Measurements from ENCODE around the gene IGSF23. TPM values are rescaled to one million over a fixed set of nuclear protein-coding genes. Genes with fewer than 3 reads are reported as not detected.

The IGSF23 gene
- total RNA-seq, 1 experiment from 2014 or later = not detected

- H3K4ac ChIP-seq (ENCODE audit: low read depth, low read length) = no peak overlapping the region
- no peak overlapping the region for H4K5ac ChIP-seq (ENCODE audit: insufficient read length, low read depth, low read length)
- no CpG with 5 or more reads among the region's 8 CpGs for WGBS (ENCODE audit: extremely low coverage, insufficient read length, low lambda C conversion rate)
- no peak overlapping the region for H3K4me2 ChIP-seq (ENCODE audit: insufficient read depth, insufficient read length, low read length)
- no peak overlapping the region for H3K9ac ChIP-seq (ENCODE audit: extremely low read depth, insufficient read length, low read length)
- H3K4me3 Mint-ChIP-seq = no peak overlapping the region
- no peak overlapping the region for H3K23ac ChIP-seq (ENCODE audit: insufficient read length, low read depth, low read length)
- no peak overlapping the region for H2AFZ ChIP-seq (ENCODE audit: low read length)
- no peak overlapping the region for H2BK15ac ChIP-seq (ENCODE audit: low read depth, low read length)
- no peak overlapping the region for H3K27ac ChIP-seq (ENCODE audit: insufficient read length, low read depth, low read length)
- TF ChIP-seq CTCF (conservative IDR thresholded peaks at IDR 0.05) = no peak
- DNase-seq = no peak
- H2BK20ac ChIP-seq (ENCODE audit: low read depth, low read length, poor library complexity, severe bottlenecking) = no peak overlapping the region
- no peak overlapping the region for H4K91ac ChIP-seq (ENCODE audit: insufficient read length, low read depth, low read length)
- H4K20me1 ChIP-seq (ENCODE audit: control insufficient read depth, insufficient read depth, insufficient read length) = no peaks in the 10 kb centered on the region
- peaks cover 0 to 4% (median 2%) of the 10 kb centered on the region in 3 experiments; a peak in 2 of 7 replicates for H3K36me3 Mint-ChIP-seq (ENCODE audit: insufficient read depth in 1 of 3, low read depth in 3 of 3)
- no peak overlapping the region for H3K14ac ChIP-seq (ENCODE audit: insufficient read depth, low read length)
- no peaks in the 10 kb centered on the region for H3K9me3 ChIP-seq (ENCODE audit: control insufficient read depth, low read depth, low read length)
- no peak overlapping the region for H3T11ph ChIP-seq (ENCODE audit: low read length)
- H2BK5ac ChIP-seq (ENCODE audit: insufficient read length, low read length) = no peak overlapping the region
- no peak overlapping the region for H3K56ac ChIP-seq (ENCODE audit: insufficient read length, low read depth, low read length)
- H3K4me1 ChIP-seq (ENCODE audit: insufficient read depth, low read length) = peaks cover 4% of the 10 kb centered on the region; the same call in 1 of the 2 replicates
- H3K27ac Mint-ChIP-seq = no peak overlapping the region
- no peaks in the 10 kb centered on the region for H3K23me2 ChIP-seq (ENCODE audit: insufficient read length, low read depth, low read length, poor library complexity, severe bottlenecking)
- no peak overlapping the region for H2BK120ac ChIP-seq (ENCODE audit: low read depth, low read length, poor library complexity, severe bottlenecking)
- peaks cover 36 to 39% of the 10 kb centered on the region in 2 experiments for H3K4me1 Mint-ChIP-seq
- peaks cover 4% of the 10 kb centered on the region; the same call in 1 of the 2 replicates for H3K27me3 Mint-ChIP-seq (ENCODE audit: low read depth)
- no peaks in the 10 kb centered on the region for H3K79me1 ChIP-seq (ENCODE audit: insufficient read depth, low read depth, low read length, poor library complexity, severe bottlenecking)
- no peak overlapping the region for H4K8ac ChIP-seq (replicated peaks; ENCODE audit: insufficient read length, low read depth, low read length)
- no peaks in the 10 kb centered on the region for H3K27me3 ChIP-seq (ENCODE audit: insufficient read depth, low read length)
- no peak overlapping the region for H2AK5ac ChIP-seq (ENCODE audit: insufficient read length, low read length)
- H3K79me2 ChIP-seq (ENCODE audit: insufficient read depth, low read length) = no peaks in the 10 kb centered on the region
- no peak overlapping the region for H2BK12ac ChIP-seq (ENCODE audit: insufficient read length, low read depth, low read length)
- H3K9me3 Mint-ChIP-seq = no peaks in the 10 kb centered on the region
- H3K18ac ChIP-seq (ENCODE audit: insufficient read length, low read depth, low read length) = no peak overlapping the region
Measured at GRCh38 chr19:44603201-44603945, 10.0 kb upstream of the IGSF23 start.

Data from H9 (cell line).